Muscle of arm (tissue), 12 donors: ENCODE data around the gene TMA7. TPM values are rescaled to one million over a fixed set of nuclear protein-coding genes. Genes with fewer than 3 reads are reported as not detected.

Experiments used
- DNase-seq: peaks from one replicate; pipeline ENCODE4 v3.0.0-alpha.2; 2013
- polyA plus RNA-seq, 12 donors: library from polyadenylated mRNA; unstranded; fragments of 120-200 nt; gene quantifications; one replicate each; pipeline ENCODE4 v1.2.1, GENCODE V29; 2013; ENCODE audit not compliant: insufficient read length in 12 of 12

Gene TMA7
- polyA plus RNA-seq, 12 donors: 164 to 331 (median 188) TPM; not detected in 1

DNA sequence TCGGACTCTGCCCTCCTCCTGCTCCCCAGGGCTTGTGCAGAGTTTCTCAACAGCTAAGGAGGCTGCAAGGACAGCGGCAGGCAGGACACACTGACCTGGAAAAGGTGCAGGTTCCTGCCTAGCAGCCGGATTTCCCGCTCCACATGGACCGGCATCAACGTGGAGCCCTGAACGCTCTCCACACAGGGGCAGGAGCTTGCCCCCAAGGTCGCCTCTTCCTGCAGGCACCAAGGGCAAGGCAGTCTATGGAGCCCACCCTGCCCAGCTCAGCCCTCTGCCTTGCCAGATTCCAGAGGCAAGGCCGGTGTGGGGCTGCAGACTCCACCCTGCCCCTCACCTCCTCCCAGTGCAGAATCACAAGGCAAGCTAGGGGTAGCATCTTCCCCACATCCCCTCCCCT, 20.9 kb upstream of the TMA7 start:
- DNase-seq: no peak

DNA sequence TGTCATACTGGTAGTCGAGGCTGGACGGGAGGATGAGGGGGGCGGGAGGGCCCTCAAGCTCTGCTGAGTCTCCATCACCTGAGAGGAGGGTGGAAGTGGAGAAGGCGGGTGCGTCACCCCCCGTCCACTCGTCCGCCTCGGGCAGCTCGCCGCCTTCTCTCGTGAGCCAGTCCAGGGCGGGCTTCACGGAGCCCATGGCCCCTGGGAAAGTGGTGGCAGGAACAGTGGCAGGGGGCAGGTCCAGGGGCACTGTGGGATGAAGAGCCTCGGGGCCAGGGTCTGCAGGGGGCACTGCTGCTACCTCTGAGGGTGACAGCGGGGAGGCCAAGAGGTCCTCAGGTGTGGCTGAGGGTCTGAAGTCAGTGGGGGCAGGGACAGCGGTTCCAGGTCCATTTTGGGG, 20.5 kb upstream of the TMA7 start:
- DNase-seq: no peak

- no peak for DNase-seq
Measured at GRCh38 chr3:48420561-48420960, 19.5 kb upstream of the TMA7 start.

DNA sequence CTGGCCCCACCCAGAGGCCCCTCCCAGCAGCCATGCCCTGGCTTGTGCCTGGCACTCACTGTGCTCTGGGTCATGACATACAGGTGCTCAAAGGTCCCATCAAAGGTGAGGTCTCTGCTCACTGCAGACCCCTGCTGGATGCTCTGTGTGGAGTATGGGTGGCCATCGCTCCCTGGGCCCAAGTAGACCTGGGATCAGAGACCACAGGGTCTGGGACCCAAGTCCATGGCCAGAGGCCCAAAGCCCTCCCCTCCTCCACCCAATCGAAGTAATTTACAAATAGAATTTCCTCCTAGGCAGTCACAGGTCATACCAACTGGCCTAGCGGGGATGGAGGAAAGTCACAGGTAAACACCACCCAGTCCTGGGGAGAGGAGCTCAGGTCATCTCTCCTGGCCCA, 17.8 kb upstream of the TMA7 start:
- DNase-seq: no peak

DNA sequence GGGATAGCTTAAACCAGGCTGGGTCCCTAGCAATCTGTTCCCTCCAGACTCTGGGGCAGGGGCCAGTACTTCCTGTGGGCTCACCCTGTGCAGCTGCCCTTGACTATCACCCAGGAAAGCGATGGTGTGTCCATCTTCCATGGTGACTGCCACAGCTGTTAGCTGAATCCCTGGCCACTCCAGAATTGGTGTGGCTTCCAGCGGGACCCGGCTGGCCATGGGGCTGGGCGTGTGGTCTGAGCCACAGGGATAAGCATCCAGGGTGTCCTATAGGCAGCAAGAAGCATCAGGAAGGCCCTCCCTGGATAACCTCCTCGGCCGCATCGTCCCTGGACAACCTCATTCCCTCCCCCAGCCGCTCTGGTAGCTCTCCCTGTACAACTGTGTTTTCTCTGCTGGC, 17.4 kb upstream of the TMA7 start:
- no peak for DNase-seq

DNA sequence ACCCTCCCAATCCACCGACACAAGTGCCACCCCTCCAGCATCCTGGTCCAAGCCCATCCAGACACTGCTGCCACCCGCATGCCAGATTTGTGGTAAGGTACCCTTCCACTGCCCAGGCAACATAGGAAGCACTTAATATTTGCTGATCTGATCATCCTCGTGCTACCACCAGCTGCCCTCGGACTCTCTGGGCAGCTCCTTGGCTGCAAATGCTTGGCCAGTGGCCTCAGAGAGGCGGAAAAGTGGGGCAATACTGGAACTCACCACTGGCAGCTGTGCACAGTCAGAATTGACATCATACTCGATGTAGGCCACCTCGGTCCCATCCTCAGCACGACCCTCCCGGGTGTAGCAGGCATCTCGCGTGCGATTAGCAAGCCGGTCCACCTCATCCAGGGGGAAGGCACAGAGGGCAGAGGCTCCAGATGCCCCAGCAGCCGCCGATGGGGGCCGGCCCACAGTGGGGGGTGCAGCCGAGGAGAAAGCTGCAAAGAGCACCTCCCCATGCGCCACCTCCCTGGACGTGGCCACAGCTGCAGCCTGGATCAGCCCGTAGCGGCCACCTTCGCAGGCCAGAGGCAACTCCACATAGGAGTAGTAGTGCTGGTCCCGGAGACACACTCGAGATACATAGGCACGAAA, 16.7 kb upstream of the TMA7 start:
- no peak for DNase-seq

DNA sequence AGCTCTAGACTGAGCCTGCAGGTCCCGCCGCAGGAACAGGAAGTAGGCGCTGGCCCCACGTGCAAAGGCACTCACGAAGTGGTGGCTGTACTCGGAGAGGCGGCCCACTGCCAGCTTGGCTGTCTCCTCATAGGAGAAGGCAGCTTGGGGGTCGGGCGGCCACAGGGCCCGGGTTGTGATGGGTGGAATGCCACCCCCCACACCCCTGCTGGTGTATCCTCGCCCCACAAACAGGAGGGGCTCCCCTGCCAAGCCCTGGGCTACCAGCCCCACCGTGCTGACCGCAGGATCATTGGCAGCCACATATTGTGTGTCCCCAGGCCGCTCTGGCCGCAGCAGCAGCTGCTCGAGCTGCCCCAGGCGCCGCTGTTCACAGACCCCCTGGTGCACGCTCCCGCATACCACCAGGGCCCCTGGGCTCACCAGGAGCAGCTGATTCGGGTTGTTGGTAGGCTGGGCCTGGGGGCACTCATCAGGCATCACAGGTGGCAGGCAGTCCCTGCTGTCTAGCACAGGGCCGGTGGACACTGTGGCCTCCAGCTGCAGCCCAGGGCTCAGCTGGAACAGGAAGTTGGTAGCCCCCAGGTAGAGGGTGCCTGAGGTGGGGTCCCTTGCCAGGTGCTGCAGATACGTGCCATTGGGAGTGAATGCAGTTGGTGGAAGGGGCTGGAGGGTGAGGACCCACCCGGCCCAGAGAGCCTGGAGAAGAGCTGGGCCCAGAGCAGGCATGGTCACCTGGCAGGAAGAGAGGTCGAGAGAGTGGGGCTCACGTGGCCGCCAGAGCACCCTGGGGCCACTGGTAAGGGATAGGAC, 16.0 kb upstream of the TMA7 start:
- DNase-seq: no peak

- no peak for DNase-seq
Measured at GRCh38 chr3:48425281-48425812, 14.7 kb upstream of the TMA7 start.

DNA sequence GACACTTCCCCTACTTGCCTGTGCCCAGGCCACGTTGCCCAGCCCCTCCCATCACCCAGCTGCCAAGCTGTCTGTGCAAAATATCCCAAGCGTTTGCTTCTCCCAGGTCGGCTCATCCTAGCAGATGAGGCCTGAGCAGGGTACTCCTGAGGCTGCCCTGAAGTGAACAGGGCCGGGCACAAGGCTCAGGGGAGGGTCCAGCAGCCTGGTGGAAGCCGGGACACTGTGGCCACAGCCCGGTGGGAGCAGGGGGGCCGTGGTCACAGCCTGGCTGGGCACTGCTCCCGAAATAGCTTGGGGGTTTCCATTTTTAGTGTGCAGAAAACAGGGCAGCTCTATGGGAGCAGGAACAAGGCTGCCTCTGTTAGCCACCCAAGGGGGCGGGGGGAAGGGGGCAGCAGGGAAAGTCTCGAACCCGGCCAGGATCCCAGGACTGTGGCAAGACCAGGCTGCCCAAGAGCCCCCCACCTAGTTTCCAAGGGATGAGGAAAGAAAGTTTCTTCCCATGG, 13.6 kb upstream of the TMA7 start:
- DNase-seq: no peak

DNA sequence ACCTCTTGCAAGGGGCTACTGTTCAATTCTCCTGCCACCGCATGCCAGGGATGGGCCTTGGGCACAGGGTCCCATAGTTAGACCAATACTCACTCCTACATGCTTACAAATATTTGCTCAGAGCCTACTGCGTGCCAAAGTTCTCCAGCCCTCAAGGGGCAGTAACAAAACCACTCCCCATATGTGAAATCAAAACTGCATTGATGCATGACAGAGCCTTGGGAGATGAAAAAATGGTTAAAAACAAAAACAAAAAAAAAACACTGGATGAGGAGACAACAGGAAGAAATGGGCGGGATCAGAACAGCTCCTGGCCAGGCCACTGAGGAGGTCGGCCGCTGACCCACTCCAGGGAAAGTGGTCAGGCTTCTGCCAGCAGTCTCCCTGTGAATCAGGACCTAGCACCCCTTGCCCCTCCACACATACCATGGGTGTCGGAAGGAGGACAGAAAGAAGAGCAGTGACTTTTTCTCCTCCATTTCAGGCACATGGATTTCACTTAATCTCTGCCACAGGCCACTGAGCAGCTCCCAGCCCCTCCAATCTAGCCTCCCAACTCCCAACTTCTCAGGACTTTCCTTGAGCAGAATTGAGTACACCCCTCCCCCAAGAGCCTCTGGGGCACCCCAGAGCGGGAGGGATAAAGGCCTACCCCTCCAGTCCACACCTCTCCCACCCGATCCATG, 13.0 kb upstream of the TMA7 start:
- no peak for DNase-seq

DNA sequence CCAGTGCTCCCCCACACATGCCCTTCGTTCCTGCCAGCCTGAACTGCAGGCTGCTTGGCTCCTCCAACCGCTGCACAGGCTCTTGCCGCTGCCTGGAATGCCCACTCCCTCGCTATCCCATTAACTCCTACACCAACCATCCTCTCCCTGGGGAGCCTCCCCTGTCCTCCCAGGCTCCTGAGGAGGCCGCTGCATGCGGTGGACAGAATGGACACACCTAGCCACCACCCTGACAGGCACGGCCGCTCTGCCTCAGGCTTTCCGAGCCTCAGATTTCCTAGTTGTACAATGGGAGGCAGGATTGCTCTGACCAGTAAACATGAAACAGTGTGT, 12.5 kb upstream of the TMA7 start:
- no peak for DNase-seq

DNA sequence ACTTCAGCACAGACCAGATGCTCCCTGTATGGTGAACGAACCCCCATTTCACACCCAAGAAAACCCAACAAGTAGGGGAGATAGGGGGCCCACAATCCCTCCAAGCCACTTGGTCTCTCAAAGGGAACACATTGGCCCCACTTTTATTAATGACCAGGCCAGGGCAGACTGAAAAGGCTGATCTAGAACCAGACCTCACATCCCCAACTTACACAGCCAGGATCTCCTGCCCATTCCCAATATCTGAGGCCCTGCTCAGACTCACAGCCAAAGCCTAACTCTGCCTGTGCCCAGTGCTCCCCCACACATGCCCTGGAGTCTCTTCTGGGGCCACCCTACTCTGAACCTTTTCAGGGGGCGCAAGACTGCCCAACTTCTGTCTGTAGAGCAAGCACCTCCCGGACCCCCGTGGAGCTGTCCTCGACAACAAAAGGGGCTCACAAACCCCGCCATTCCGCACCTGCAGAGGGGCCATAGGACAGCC, 11.9 kb upstream of the TMA7 start:
- DNase-seq: no peak

GRCh38 chr3:48428572-48429316, 11.3 kb upstream of the TMA7 start:
- peak; percentile 57 for DNase-seq

- DNase-seq: no peak
Measured at GRCh38 chr3:48429317-48429959, 10.6 kb upstream of the TMA7 start.

GRCh38 chr3:48429960-48430707, 9.9 kb upstream of the TMA7 start, which contains the start of gene PLXNB1:
PLXNB1 (minus strand) TSS chr3:48430086; CDS start chr3:48424611, 5,475 bp downstream.
- DNase-seq: no peak

GRCh38 chr3:48430708-48431101, 9.4 kb upstream of the TMA7 start:
- no peak for DNase-seq

DNA sequence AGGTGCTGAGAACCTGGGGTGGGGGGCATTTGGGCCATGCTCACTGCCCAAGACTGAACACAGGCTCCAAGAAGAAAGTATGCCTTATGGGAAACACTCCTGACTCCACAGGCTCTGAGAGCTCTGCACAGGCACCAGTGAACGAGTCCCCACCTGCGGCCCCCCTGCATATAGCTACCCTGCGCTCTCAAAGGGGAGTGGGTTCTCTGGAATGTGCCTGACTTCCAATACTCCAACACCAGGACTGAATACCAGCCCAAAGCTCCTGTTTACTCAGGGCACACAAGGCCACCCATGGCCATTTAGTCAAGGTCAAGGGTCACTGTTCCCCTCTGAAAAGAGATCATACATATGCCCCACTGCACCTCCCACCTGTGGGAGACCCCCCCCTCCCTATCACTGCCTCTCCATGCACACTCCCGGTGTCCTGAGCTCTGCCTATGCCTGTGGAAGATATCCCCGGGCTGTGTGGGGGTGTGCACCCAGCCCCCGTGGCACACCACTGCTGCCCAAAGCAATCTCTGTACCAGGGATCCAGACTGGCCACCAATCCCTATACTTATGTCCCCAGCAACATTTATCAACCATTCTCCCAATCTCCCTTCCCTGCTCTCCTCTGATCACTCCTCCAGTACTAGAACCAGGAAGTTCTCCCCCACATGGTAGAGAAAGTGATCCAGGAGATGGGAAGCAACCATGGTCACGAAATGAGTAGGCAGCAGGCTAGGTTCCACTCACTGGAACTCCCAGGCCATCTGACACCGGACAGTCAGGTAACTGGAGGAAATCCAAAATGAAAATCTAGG, 8.6 kb upstream of the TMA7 start:
- no peak for DNase-seq

- DNase-seq: no peak
Measured at GRCh38 chr3:48432411-48433371, 7.4 kb upstream of the TMA7 start.
